GM10266 (cell line): Measurements from ENCODE around the gene FALEC.

Source experiments
- DNase-seq: peaks from one replicate; pipeline ENCODE4 v3.0.0; 2012; ENCODE audit errors: extremely low spot score
- CTCF ChIP-seq: IDR thresholded peaks from 2 replicates; pipeline ENCODE4 v1.5.1; 2012; ENCODE audit warnings: mild to moderate bottlenecking, low read depth; ENCODE audit not compliant: control insufficient read depth, insufficient read depth; ENCODE audit errors: missing control alignments

The FALEC gene

GRCh38 chr1:150521196-150521968, 5.8 kb downstream of the FALEC start:
- DNase-seq: no peak
- TF ChIP-seq CTCF: no peak

GRCh38 chr1:150525348-150525747, 9.8 kb downstream of the FALEC start:
- TF ChIP-seq CTCF: no peak
- DNase-seq: no peak

- no peak for TF ChIP-seq CTCF
- DNase-seq: no peak
Observed at GRCh38 chr1:150528196-150528595, 12.6 kb downstream of the FALEC start.

- no peak for TF ChIP-seq CTCF
- no peak for DNase-seq
Observed at GRCh38 chr1:150529017-150529416, 13.5 kb downstream of the FALEC start.

GRCh38 chr1:150530491-150531159, 15.1 kb downstream of the FALEC start:
- no peak for DNase-seq
- TF ChIP-seq CTCF: no peak

GRCh38 chr1:150532860-150533259, 17.3 kb downstream of the FALEC start:
- no peak for TF ChIP-seq CTCF
- DNase-seq: no peak

- no peak for TF ChIP-seq CTCF
- DNase-seq: no peak
Observed at GRCh38 chr1:150534002-150534401, 18.4 kb downstream of the FALEC start.
